Upper lobe of left lung (tissue), 4 donors: ENCODE results near the gene WARS2.

Experiments used
- POLR2AphosphoS5 ChIP-seq, 2 donors: sonication (generic); formaldehyde crosslinking; IDR thresholded peaks; one replicate each; pipeline ENCODE4 v1.5.1; 2017; ENCODE audit warnings: antibody characterized with exemption in 2 of 2
- TF ChIP-seq, protein P1 (sequence below), 6 experiments: fragments of 450-650 bp in 4 of 6; fragments of 200-600 bp in 2 of 6; sonication (generic) in 2 of 6; IDR thresholded peaks; one replicate each; pipeline ENCODE4 v1.5.1; 2016 to 2019; ENCODE audit warnings: antibody characterized with exemption in 6 of 6

DNA sequence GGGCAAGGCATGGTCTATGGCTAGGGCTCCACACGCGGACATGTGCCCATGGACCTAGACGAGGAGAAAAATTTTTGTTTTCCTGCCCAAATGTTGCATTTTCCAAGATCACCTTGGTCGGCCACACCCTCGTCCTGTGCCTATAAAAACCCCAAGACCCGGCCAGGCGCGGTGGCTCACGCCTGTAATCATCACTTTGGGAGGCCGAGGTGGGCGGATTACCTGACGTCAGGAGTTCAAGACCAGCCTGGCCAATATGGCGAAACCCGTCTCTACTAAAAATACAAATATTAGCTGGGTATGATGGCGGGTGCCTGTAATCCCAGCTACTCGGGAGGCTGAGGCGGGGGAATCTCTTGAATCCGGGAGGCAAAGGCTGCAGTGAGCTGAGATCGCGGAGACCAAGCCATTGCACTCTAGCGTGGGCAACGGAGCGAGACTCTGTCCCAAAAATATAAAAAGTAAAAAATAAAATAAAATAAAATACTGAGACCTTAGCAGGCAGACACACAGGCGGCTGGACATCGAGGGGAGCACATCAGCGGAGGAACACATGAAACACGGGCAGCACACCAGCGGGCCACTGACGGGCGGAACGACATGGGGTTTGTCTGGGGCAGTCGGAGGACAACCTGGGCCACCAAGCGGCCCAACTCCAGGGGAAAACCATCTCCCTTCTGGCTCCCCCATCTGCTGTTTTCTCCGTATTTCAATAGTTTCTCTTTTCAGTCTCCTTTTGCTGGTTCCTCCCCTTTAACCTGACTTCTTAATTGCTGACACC is 91.6 kb downstream of the WARS2 start:
- TF ChIP-seq, protein P1, sequence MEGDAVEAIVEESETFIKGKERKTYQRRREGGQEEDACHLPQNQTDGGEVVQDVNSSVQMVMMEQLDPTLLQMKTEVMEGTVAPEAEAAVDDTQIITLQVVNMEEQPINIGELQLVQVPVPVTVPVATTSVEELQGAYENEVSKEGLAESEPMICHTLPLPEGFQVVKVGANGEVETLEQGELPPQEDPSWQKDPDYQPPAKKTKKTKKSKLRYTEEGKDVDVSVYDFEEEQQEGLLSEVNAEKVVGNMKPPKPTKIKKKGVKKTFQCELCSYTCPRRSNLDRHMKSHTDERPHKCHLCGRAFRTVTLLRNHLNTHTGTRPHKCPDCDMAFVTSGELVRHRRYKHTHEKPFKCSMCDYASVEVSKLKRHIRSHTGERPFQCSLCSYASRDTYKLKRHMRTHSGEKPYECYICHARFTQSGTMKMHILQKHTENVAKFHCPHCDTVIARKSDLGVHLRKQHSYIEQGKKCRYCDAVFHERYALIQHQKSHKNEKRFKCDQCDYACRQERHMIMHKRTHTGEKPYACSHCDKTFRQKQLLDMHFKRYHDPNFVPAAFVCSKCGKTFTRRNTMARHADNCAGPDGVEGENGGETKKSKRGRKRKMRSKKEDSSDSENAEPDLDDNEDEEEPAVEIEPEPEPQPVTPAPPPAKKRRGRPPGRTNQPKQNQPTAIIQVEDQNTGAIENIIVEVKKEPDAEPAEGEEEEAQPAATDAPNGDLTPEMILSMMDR (IDR thresholded peaks at IDR 0.05): no peak
- no peak for TF ChIP-seq POLR2AphosphoS5 (IDR thresholded peaks at IDR 0.05)
